Activated CD4-positive, alpha-beta memory T cell treated with anti-CD3 and anti-CD28 coated beads, Interleukin-2, amount 10 ng/mL, durations not matched to agents 7 days and 5 days (primary cell): Measurements from ENCODE around the gene KLB. TPM values are rescaled to one million over a fixed set of nuclear protein-coding genes. Genes with fewer than 3 reads are reported as not detected.

ENCODE experiments used
- total RNA-seq, 2 experiments: library from RNA; stranded (reverse); gene quantifications; one replicate each; pipeline ENCODE4 v1.2.3, GENCODE V29; 2021

The KLB gene
- total RNA-seq, 2 experiments from 2014 or later, result not detected

Other genes with a start within 250 kb of the KLB start
- gene WDR19, start 224.4 kb upstream of the KLB start, total RNA-seq, result 10 to 100 TPM in 1 of 2 experiments, 1 to 10 TPM in 1; 9.9 to 12.1 TPM
- 10 to 100 TPM; 72.2 to 72.6 TPM for gene RFC1, start 40.6 kb upstream of the KLB start, total RNA-seq
- gene RPL9, start 52.0 kb downstream of the KLB start, total RNA-seq, result 100 to 1,000 TPM; 891 to 916 TPM
- gene LIAS, start 52.1 kb downstream of the KLB start, total RNA-seq, result 10 to 100 TPM; 13.0 to 14.0 TPM
- 10 to 100 TPM; 16.9 to 18.8 TPM for gene UGDH, start 120.5 kb downstream of the KLB start, total RNA-seq
- gene SMIM14, start 231.9 kb downstream of the KLB start, total RNA-seq, result 1 to 10 TPM; 7.2 to 7.6 TPM